ENCODE results near the gene TAS1R2. TPM values are rescaled to one million over a fixed set of nuclear protein-coding genes. Genes with fewer than 3 reads are reported as not detected.

TAS1R2 gene
- total RNA-seq, 2 donors from 2014 or later, result not detected

DNA sequence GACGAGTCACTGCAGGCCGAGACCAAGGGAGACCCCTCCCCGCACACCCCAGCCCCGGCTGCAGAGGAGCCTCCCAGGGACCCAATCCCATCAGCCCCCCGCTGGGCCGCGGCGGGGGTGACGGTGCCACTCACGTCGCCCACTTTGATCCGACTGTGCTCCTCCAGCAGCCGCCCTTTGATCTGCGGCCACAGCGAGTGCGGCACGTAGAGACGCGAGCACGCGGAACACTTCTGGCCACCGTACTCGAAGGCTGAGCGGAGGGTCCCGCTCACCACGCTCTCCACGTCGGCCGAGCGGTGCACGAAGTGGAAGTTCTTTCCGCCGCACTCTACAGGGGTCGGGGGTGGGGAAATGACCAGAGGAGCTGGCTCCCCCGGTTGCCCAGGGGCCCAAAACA lies 17.8 kb upstream of the TAS1R2 start:
- WGBS, 2 experiments (ENCODE audit: insufficient coverage in 1 of 2, insufficient read length in 1 of 2), result 88 to 91% methylated on average over 22 to 35 of the region's 35 CpGs
- TF ChIP-seq, protein P1, sequence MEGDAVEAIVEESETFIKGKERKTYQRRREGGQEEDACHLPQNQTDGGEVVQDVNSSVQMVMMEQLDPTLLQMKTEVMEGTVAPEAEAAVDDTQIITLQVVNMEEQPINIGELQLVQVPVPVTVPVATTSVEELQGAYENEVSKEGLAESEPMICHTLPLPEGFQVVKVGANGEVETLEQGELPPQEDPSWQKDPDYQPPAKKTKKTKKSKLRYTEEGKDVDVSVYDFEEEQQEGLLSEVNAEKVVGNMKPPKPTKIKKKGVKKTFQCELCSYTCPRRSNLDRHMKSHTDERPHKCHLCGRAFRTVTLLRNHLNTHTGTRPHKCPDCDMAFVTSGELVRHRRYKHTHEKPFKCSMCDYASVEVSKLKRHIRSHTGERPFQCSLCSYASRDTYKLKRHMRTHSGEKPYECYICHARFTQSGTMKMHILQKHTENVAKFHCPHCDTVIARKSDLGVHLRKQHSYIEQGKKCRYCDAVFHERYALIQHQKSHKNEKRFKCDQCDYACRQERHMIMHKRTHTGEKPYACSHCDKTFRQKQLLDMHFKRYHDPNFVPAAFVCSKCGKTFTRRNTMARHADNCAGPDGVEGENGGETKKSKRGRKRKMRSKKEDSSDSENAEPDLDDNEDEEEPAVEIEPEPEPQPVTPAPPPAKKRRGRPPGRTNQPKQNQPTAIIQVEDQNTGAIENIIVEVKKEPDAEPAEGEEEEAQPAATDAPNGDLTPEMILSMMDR (conservative IDR thresholded peaks at IDR 0.05), result no peak
- Histone ChIP-seq H3K36me3 (ENCODE audit: control insufficient read depth, insufficient read depth, low read length) (no peaks in the 10 kb centered on the region), H3K9me3 (ENCODE audit: control insufficient read depth, low read length) (no peaks in the 10 kb centered on the region), H3K4me1 (ENCODE audit: control insufficient read depth, insufficient read depth, low read length) (no peaks in the 10 kb centered on the region), H3K27ac (ENCODE audit: low read depth, low read length) (no peak overlapping the region), H3K4me3 (ENCODE audit: low read length) (no peak overlapping the region), H3K27me3 (ENCODE audit: control insufficient read depth, insufficient read depth, low read length, poor library complexity, severe bottlenecking) (no peaks in the 10 kb centered on the region), H3K9ac (ENCODE audit: extremely low read depth, low read length, poor library complexity, severe bottlenecking) (no peak overlapping the region)
- Mint-ChIP-seq H3K4me3 (no peak overlapping the region), H3K36me3 (ENCODE audit: low read depth) (no peaks in the 10 kb centered on the region), H3K27me3 (ENCODE audit: insufficient read depth) (no peaks in the 10 kb centered on the region), H3K4me1 (no peaks in the 10 kb centered on the region), H3K9me3 (no peaks in the 10 kb centered on the region), H3K27ac (no peak overlapping the region)
- DNase-seq, result no peak

DNA sequence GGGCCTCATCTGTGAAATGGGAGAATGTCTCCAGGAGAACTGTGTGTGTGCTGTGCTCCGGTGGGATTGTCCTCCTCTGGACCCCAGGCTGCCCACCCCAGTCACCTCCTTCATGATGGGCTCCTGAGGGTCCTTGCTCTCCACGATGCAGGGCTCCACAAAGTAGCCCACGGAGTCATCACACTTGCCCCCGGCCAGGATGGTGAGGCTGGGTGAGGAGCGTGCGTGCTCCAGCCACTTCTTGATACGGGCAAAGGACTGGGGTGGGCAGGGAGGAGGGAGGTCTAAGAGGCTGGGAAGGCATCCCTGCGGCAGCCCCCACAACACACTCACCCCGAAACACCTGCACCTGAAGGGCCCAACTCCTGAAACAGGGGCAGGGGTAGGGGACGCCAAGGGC lies 16.8 kb upstream of the TAS1R2 start:
- Histone ChIP-seq H3K4me1 (ENCODE audit: control insufficient read depth, insufficient read depth, low read length) (no peaks in the 10 kb centered on the region), H3K27ac (ENCODE audit: low read depth, low read length) (no peak overlapping the region), H3K4me3 (ENCODE audit: low read length) (no peak overlapping the region), H3K9ac (ENCODE audit: extremely low read depth, low read length, poor library complexity, severe bottlenecking) (no peak overlapping the region), H3K9me3 (ENCODE audit: control insufficient read depth, low read length) (no peaks in the 10 kb centered on the region), H3K36me3 (ENCODE audit: control insufficient read depth, insufficient read depth, low read length) (no peaks in the 10 kb centered on the region), H3K27me3 (ENCODE audit: control insufficient read depth, insufficient read depth, low read length, poor library complexity, severe bottlenecking) (no peaks in the 10 kb centered on the region)
- Mint-ChIP-seq H3K4me3 (no peak overlapping the region), H3K27ac (no peak overlapping the region), H3K27me3 (ENCODE audit: insufficient read depth) (no peaks in the 10 kb centered on the region), H3K36me3 (ENCODE audit: low read depth) (no peaks in the 10 kb centered on the region), H3K9me3 (no peaks in the 10 kb centered on the region), H3K4me1 (no peaks in the 10 kb centered on the region)
- TF ChIP-seq, protein P1 (conservative IDR thresholded peaks at IDR 0.05), result no peak
- DNase-seq, result no peak
- WGBS, 2 experiments (ENCODE audit: insufficient coverage in 1 of 2, insufficient read length in 1 of 2), result 90 to 92% methylated on average over 6 to 10 of the region's 10 CpGs

DNA sequence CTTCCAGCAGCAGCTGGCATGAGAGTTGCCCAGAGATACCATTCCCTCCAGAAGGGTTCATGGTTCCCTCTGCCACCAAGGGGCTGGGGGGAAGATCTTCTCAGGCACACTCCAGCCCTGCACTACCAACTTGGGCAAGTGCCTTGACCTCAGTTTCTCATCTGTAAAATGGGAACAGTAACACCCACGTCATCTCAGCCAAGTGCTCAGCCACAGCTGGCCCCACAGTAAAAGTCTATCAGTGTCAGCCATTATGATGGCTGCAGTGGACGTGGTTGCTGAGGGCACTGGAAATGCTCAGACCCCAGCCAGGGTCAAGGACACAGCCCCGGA lies 16.3 kb upstream of the TAS1R2 start:
- Mint-ChIP-seq H3K4me3 (no peak overlapping the region), H3K27ac (no peak overlapping the region), H3K9me3 (no peaks in the 10 kb centered on the region), H3K4me1 (no peaks in the 10 kb centered on the region), H3K27me3 (ENCODE audit: insufficient read depth) (no peaks in the 10 kb centered on the region), H3K36me3 (ENCODE audit: low read depth) (no peaks in the 10 kb centered on the region)
- Histone ChIP-seq H3K27me3 (ENCODE audit: control insufficient read depth, insufficient read depth, low read length, poor library complexity, severe bottlenecking) (no peaks in the 10 kb centered on the region), H3K27ac (ENCODE audit: low read depth, low read length) (no peak overlapping the region), H3K4me3 (ENCODE audit: low read length) (no peak overlapping the region), H3K9ac (ENCODE audit: extremely low read depth, low read length, poor library complexity, severe bottlenecking) (no peak overlapping the region), H3K4me1 (ENCODE audit: control insufficient read depth, insufficient read depth, low read length) (no peaks in the 10 kb centered on the region), H3K9me3 (ENCODE audit: control insufficient read depth, low read length) (no peaks in the 10 kb centered on the region), H3K36me3 (ENCODE audit: control insufficient read depth, insufficient read depth, low read length) (no peaks in the 10 kb centered on the region)
- no peak for DNase-seq
- WGBS, 2 experiments (ENCODE audit: insufficient coverage in 1 of 2, insufficient read length in 1 of 2), result 94 to 100% methylated on average over 2 to 3 of the region's 3 CpGs
- TF ChIP-seq, protein P1 (conservative IDR thresholded peaks at IDR 0.05), result no peak
